GM06990 (cell line): ENCODE data around the gene SYMPK.
"Not testable (repeated sequence)": the region's sequence is repeated elsewhere in the genome, so short reads cannot be mapped to it uniquely, and the experiment has no call there.

Experiments used
- DNase-seq: peaks from one replicate; pipeline ENCODE4 v3.0.0-alpha.2; 2011; ENCODE audit not compliant: insufficient read length; ENCODE audit errors: extremely low read depth
- H3K27me3 ChIP-seq: replicated peaks from 2 replicates; pipeline ENCODE4 v1.6.0; 2011; ENCODE audit warnings: low read length; ENCODE audit not compliant: control insufficient read depth, insufficient read depth
- H3K36me3 ChIP-seq: 2 replicates; pipeline ENCODE4 v1.5.1; 2011; ENCODE audit warnings: low read length; ENCODE audit not compliant: control insufficient read depth, insufficient read depth
- H3K4me3 ChIP-seq: replicated peaks from 2 replicates; pipeline ENCODE4 v1.5.1; 2011; ENCODE audit warnings: low read depth, mild to moderate bottlenecking, control low read depth, low read length
- CTCF ChIP-seq: IDR thresholded peaks from 2 replicates; pipeline ENCODE4 v1.5.1; 2011; ENCODE audit warnings: low read length, control low read depth, mild to moderate bottlenecking, inconsistent platforms; ENCODE audit not compliant: insufficient read depth, poor library complexity, severe bottlenecking

Gene SYMPK

GRCh38 chr19:45874620-45874966, 11.6 kb upstream of the SYMPK start:
- Histone ChIP-seq H3K27me3 (peaks cover 4% of the 10 kb centered on the region), H3K36me3 (no peaks in the 10 kb centered on the region), H3K4me3 (no peak overlapping the region)
- DNase-seq = no peak
- TF ChIP-seq CTCF = no peak

GRCh38 chr19:45873219-45873772, 10.3 kb upstream of the SYMPK start:
- Histone ChIP-seq H3K27me3 (peaks cover 4% of the 10 kb centered on the region), H3K4me3 (no peak overlapping the region), H3K36me3 (no peaks in the 10 kb centered on the region)
- TF ChIP-seq CTCF = no peak
- DNase-seq = no peak

GRCh38 chr19:45872095-45872919, 9.4 kb upstream of the SYMPK start:
- H3K4me3 ChIP-seq = no peak overlapping the region
- no peaks in the 10 kb centered on the region for H3K36me3 ChIP-seq
- peaks cover 4% of the 10 kb centered on the region for H3K27me3 ChIP-seq
- TF ChIP-seq CTCF = no peak
- no peak for DNase-seq

- TF ChIP-seq CTCF = no peak
Measured at GRCh38 chr19:45870798-45871197, 7.9 kb upstream of the SYMPK start.

GRCh38 chr19:45867241-45867640, 4.3 kb upstream of the SYMPK start:
- H3K4me3 ChIP-seq, H3K27me3 ChIP-seq, DNase-seq, H3K36me3 ChIP-seq: not testable (repeated sequence)

More at GRCh38 chr19:45870798-45871197, 7.9 kb upstream of the SYMPK start:
- no peak overlapping the region for H3K4me3 ChIP-seq
- peaks cover 4% of the 10 kb centered on the region for H3K27me3 ChIP-seq
- no peak for DNase-seq
- no peaks in the 10 kb centered on the region for H3K36me3 ChIP-seq

GRCh38 chr19:45866400-45867176, 3.6 kb upstream of the SYMPK start:
- peaks cover 3% of the 10 kb centered on the region for H3K27me3 ChIP-seq
- H3K4me3 ChIP-seq = no peak overlapping the region
- no peak for TF ChIP-seq CTCF
- no peak for DNase-seq
- H3K36me3 ChIP-seq = no peaks in the 10 kb centered on the region
